Ectodermal cell (in vitro differentiated cells): Measurements from ENCODE around the gene MIOX. TPM values are rescaled to one million over a fixed set of nuclear protein-coding genes. Genes with fewer than 3 reads are reported as not detected.

ENCODE experiments used
- H3K27ac ChIP-seq: 2 replicates; pipeline ENCODE4 v1.7.0; 2013; ENCODE audit warnings: mild to moderate bottlenecking, low read depth, low read length; ENCODE audit not compliant: insufficient read depth, poor library complexity, severe bottlenecking
- H3K27me3 ChIP-seq: 2 replicates; pipeline ENCODE4 v1.7.0; 2013; ENCODE audit warnings: mild to moderate bottlenecking, low read length; ENCODE audit not compliant: insufficient read depth, control insufficient read depth, poor library complexity, severe bottlenecking
- H3K36me3 ChIP-seq: one replicate; pipeline ENCODE4 v1.7.0; 2013; ENCODE audit warnings: low read length; ENCODE audit not compliant: control insufficient read depth, insufficient read depth
- H3K4me1 ChIP-seq: one replicate; pipeline ENCODE4 v1.7.0; 2013; ENCODE audit warnings: low read length; ENCODE audit not compliant: control insufficient read depth, insufficient read depth
- H3K4me3 ChIP-seq: 2 replicates; pipeline ENCODE4 v1.7.0; 2013; ENCODE audit warnings: low read depth, low read length, control low read depth; ENCODE audit not compliant: insufficient read depth
- H3K9me3 ChIP-seq: 2 replicates; pipeline ENCODE4 v1.7.0; 2013; ENCODE audit warnings: mild to moderate bottlenecking, low read length, moderate library complexity; ENCODE audit not compliant: control insufficient read depth
- WGBS, 2 experiments: methylation state at CpG; one replicate each; pipeline ENCODE4 v1.1.7; 2013; ENCODE audit warnings: missing lambda C conversion rate in 2 of 2; 5-methylcytosine and 5-hydroxymethylcytosine counted together
- polyA plus RNA-seq, 4 experiments: library from polyadenylated mRNA; stranded (reverse); fragments of 50-300 nt; gene quantifications; one replicate each; pipeline ENCODE4 v1.2.3, GENCODE V29; 2013

Gene MIOX
- polyA plus RNA-seq (2013, experiment 1 of 4): not detected
- 0.44 TPM for polyA plus RNA-seq (2013, experiment 2 of 4)
- not detected for polyA plus RNA-seq (2013, experiment 3 of 4)
- polyA plus RNA-seq (2013, experiment 4 of 4): not detected

GRCh38 chr22:50486561-50487289 lies at the start of gene MIOX:
Gene MIOX (plus strand): TSS chr22:50486859. CDS start chr22:50486898, 39 bp downstream.
- Histone ChIP-seq H3K27me3 (peaks cover 5% of the 10 kb centered on the region), H3K9me3 (no peaks in the 10 kb centered on the region), H3K27ac (no peak within 1 kb of the TSS), H3K4me1 (no peaks in the 10 kb centered on the region), H3K4me3 (no peak within 1 kb of the TSS), H3K36me3 (no peaks in the 10 kb centered on the region)
- WGBS, 2 experiments: 83 to 84% methylated on average over 23 of the region's 23 CpGs

- no peaks in the 10 kb centered on the region for H3K4me1 ChIP-seq
- H3K9me3 ChIP-seq: no peaks in the 10 kb centered on the region
- 92% methylated on average over 36 of the region's 36 CpGs for WGBS, 2 experiments
- peaks cover 26% of the 10 kb centered on the region for H3K36me3 ChIP-seq
- no peaks in the 10 kb centered on the region for H3K27me3 ChIP-seq
- H3K4me3 ChIP-seq: no peak overlapping the region
- H3K27ac ChIP-seq: no peak overlapping the region
Observed at GRCh38 chr22:50437511-50438304, 49.0 kb upstream of the MIOX start.

DNA sequence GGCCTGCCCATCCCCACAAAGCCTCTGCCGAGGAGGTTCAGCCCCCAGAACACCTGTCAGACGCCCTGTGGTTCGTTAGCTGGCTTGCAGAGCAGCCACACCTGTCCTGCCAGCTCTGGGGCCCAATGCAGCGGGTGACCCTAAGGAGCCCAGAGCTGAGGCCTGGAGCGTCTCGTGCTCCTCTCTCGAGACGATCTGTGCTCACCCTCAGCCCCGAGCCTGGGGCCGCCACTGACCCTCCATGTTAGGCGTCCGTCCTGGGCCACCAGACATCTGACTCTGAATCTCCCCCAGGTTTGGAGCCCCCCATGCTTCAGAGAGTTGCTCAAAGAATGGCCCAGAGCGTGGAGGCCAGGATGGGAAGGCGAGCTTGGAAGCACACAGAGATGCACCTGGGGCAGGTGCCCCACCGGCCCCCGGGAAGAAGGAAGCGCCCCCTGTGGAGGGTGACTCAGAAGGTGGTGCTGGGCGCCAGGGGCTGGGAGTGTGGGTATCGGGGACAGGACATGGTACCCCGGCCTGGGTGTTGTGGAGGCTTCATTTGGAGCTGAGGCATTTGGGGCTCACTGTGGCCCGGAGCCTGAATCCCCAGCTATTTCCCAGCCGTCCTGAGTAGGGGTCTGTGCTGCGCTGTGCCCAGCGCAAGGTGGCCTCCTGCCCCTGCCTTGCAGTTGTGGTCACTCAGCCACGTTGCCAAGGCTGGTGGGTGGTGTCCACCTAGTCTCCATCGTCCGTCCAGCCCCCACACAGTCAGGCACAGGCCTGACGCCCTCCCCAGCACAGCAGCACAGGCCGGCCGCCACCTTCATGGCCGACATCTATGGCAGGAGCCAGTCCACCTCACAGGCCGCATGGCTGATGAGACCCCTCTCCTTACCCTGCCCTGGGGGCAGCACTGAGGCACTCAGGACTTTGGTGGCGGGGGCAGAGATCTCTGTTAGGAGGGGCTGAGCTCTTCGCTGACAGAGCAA lies 48.1 kb upstream of the MIOX start:
- H3K9me3 ChIP-seq: no peaks in the 10 kb centered on the region
- H3K36me3 ChIP-seq: peaks cover 23% of the 10 kb centered on the region
- H3K27me3 ChIP-seq: no peaks in the 10 kb centered on the region
- WGBS, 2 experiments: 92 to 93% methylated on average over 34 of the region's 34 CpGs
- no peaks in the 10 kb centered on the region for H3K4me1 ChIP-seq
- H3K4me3 ChIP-seq: no peak overlapping the region
- H3K27ac ChIP-seq: no peak overlapping the region

DNA sequence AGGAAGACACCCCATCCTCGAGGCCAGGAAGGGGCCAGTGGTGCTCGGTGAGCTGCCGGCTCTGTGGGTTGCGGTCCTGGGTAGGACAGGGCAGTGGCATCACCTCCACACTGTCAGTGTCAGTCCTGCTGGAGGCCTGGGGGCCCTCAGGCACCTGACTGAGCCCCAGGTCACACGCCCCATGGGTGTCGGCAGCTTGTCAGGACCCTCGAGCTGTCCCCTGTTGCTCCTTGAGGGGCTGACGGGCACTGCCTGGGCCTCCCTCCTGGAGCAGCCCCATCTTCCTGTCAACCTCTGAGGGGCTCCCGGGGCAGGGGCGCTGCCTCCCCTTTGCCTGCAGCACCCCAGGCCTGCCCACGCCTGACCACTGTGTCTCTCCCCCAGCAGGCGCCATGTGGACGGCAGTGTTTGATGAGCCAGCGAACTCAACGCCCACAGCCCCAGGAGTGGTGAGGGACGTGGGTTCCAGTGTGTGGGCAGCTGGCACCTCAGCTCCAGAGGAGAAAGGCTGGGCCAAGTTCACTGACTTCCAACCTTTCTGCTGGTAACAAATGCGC lies 47.3 kb upstream of the MIOX start:
- WGBS, 2 experiments: 95% methylated on average over 17 of the region's 17 CpGs
- peaks cover 23% of the 10 kb centered on the region for H3K36me3 ChIP-seq
- no peaks in the 10 kb centered on the region for H3K9me3 ChIP-seq
- H3K4me3 ChIP-seq: no peak overlapping the region
- no peaks in the 10 kb centered on the region for H3K4me1 ChIP-seq
- H3K27me3 ChIP-seq: no peaks in the 10 kb centered on the region
- no peak overlapping the region for H3K27ac ChIP-seq

GRCh38 chr22:50439871-50440331 lies 46.8 kb upstream of the MIOX start:
- peaks cover 4% of the 10 kb centered on the region for H3K4me1 ChIP-seq
- no peak overlapping the region for H3K4me3 ChIP-seq
- no peaks in the 10 kb centered on the region for H3K9me3 ChIP-seq
- WGBS, 2 experiments: 91 to 93% methylated on average over 10 of the region's 10 CpGs
- peaks cover 23% of the 10 kb centered on the region for H3K36me3 ChIP-seq
- no peak overlapping the region for H3K27ac ChIP-seq
- no peaks in the 10 kb centered on the region for H3K27me3 ChIP-seq

DNA sequence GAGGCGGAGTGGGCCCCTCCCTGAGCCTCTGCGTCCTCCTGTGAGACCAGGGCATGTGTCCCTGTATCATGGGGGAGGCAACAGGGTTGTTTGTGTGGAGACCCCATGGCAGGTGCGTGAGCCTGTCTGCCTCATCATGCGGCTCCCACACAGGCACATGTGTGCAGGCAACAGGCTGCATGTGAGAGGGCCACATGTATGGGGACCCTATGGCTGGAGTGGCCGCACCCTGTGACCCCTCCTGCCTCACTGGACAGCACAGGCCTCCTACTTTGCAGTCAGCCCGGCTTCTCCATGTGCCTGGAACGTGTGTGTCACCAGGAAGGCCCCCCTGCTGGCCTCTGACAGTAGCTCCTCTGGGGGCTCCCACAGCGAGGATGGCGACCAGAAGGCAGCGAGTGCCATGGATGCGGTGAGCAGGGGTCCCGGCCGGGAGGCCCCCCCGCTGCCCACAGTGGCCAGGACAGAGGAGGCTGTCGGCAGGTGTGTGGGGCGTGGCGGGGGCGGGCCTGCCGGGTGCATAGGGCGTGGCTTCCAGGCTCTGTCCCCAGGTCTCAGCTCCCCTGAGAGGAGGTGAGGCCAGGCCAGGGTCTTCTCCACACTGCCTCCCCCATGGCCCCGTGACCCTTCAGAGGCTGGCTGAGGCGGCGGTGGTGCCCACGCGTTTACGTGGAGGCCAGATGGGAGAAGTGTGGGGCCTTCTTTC lies 46.0 kb upstream of the MIOX start:
- Histone ChIP-seq H3K27me3 (no peaks in the 10 kb centered on the region), H3K4me1 (peaks cover 11% of the 10 kb centered on the region), H3K36me3 (peaks cover 23% of the 10 kb centered on the region), H3K4me3 (no peak overlapping the region), H3K27ac (no peak overlapping the region), H3K9me3 (no peaks in the 10 kb centered on the region)
- WGBS, 2 experiments: 93 to 94% methylated on average over 26 of the region's 26 CpGs

- Histone ChIP-seq H3K36me3 (peaks cover 20% of the 10 kb centered on the region), H3K9me3 (no peaks in the 10 kb centered on the region), H3K4me1 (peaks cover 14% of the 10 kb centered on the region), H3K27me3 (no peaks in the 10 kb centered on the region), H3K27ac (no peak overlapping the region), H3K4me3 (no peak overlapping the region)
- WGBS, 2 experiments: 92 to 93% methylated on average over 17 of the region's 17 CpGs
Observed at GRCh38 chr22:50441428-50441993, 45.1 kb upstream of the MIOX start.

DNA sequence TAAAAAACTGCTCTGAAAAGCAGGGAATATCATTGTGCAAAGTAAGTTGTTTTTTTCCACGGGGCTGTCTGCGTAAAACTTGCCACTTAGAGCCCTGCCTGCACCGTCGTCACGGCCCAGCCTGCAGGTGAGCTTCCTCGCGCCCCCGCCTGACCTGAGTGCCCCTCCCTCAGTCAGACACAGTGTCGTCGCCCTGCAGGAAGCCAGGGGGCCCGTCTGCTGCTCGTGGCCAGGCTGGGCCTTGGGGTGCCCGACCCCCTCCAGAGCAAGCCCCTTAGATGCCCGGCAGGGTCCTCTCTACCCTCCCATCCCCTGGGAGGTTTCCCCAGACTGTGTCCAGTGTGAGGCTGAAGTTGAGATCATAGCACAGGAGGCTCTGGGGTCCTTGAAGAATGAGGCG lies 43.5 kb upstream of the MIOX start:
- no peaks in the 10 kb centered on the region for H3K27me3 ChIP-seq
- peaks cover 27% of the 10 kb centered on the region for H3K36me3 ChIP-seq
- 94% methylated on average over 15 of the region's 15 CpGs for WGBS, 2 experiments
- H3K4me3 ChIP-seq: no peak overlapping the region
- H3K4me1 ChIP-seq: peaks cover 14% of the 10 kb centered on the region
- H3K9me3 ChIP-seq: no peaks in the 10 kb centered on the region
- H3K27ac ChIP-seq: no peak overlapping the region
